Measurements from ENCODE around the gene B3GLCT. TPM values are rescaled to one million over a fixed set of nuclear protein-coding genes. Genes with fewer than 3 reads are reported as not detected.
"Not testable (repeated sequence)": the region's sequence is repeated elsewhere in the genome, so short reads cannot be mapped to it uniquely, and the experiment has no call there.

Gene B3GLCT
- total RNA-seq, 1 donor from 2014 or later: 30.3 TPM

- Histone ChIP-seq H3K9me3 (ENCODE audit: control insufficient read depth in 3 of 3, low read length in 3 of 3) (no peaks in the 10 kb centered on the region), H3K36me3 (ENCODE audit: control insufficient read depth in 3 of 3, insufficient read depth in 3 of 3, low read length in 3 of 3) (no peaks in the 10 kb centered on the region)
Observed at GRCh38 chr13:31167490-31167889, 32.3 kb upstream of the B3GLCT start.

GRCh38 chr13:31168166-31168565, 31.6 kb upstream of the B3GLCT start:
- H3K9ac ChIP-seq (ENCODE audit: low read depth in 1 of 3, low read length in 3 of 3): no peak overlapping the region
- no peaks in the 10 kb centered on the region for H3K27me3 ChIP-seq (ENCODE audit: control insufficient read depth in 3 of 3, insufficient read depth in 3 of 3, low read length in 3 of 3)
- H3K4me1 ChIP-seq (ENCODE audit: control insufficient read depth in 3 of 3, insufficient read depth in 3 of 3, low read length in 3 of 3): peaks cover 0 to 10% (median 8%) of the 10 kb centered on the region in 3 donors
- H3K36me3 ChIP-seq (ENCODE audit: control insufficient read depth in 3 of 3, insufficient read depth in 3 of 3, low read length in 3 of 3): no peaks in the 10 kb centered on the region
- no peaks in the 10 kb centered on the region for H3K9me3 ChIP-seq (ENCODE audit: control insufficient read depth in 3 of 3, low read length in 3 of 3)
- H3K27ac ChIP-seq (ENCODE audit: low read depth, low read length): no peak overlapping the region
- no peak overlapping the region for H3K4me3 ChIP-seq (ENCODE audit: low read length in 3 of 3)

More at GRCh38 chr13:31167490-31167889, 32.3 kb upstream of the B3GLCT start:
- no peak overlapping the region for H3K27ac ChIP-seq (ENCODE audit: low read depth, low read length)
- no peaks in the 10 kb centered on the region for H3K27me3 ChIP-seq (ENCODE audit: control insufficient read depth in 3 of 3, insufficient read depth in 3 of 3, low read length in 3 of 3)
- no peak overlapping the region for H3K4me3 ChIP-seq (ENCODE audit: low read length in 3 of 3)
- H3K9ac ChIP-seq (ENCODE audit: low read depth in 1 of 3, low read length in 3 of 3): no peak overlapping the region
- H3K4me1 ChIP-seq (ENCODE audit: control insufficient read depth in 3 of 3, insufficient read depth in 3 of 3, low read length in 3 of 3): peaks cover 4 to 17% (median 14%) of the 10 kb centered on the region in 3 donors

- Histone ChIP-seq H3K36me3 (ENCODE audit: control insufficient read depth in 3 of 3, insufficient read depth in 3 of 3, low read length in 3 of 3) (no peaks in the 10 kb centered on the region), H3K9me3 (ENCODE audit: control insufficient read depth in 3 of 3, low read length in 3 of 3) (no peaks in the 10 kb centered on the region), H3K4me1 (ENCODE audit: control insufficient read depth in 3 of 3, insufficient read depth in 3 of 3, low read length in 3 of 3) (peaks cover 0 to 10% (median 2%) of the 10 kb centered on the region in 3 donors), H3K27me3 (ENCODE audit: control insufficient read depth in 3 of 3, insufficient read depth in 3 of 3, low read length in 3 of 3) (no peaks in the 10 kb centered on the region), H3K9ac (ENCODE audit: low read depth in 1 of 3, low read length in 3 of 3) (no peak overlapping the region), H3K27ac (ENCODE audit: low read depth, low read length) (no peak overlapping the region), H3K4me3 (ENCODE audit: low read length in 3 of 3) (no peak overlapping the region)
Observed at GRCh38 chr13:31168736-31169135, 31.0 kb upstream of the B3GLCT start.

- Histone ChIP-seq H3K9me3 (ENCODE audit: control insufficient read depth in 3 of 3, low read length in 3 of 3) (no peaks in the 10 kb centered on the region), H3K9ac (ENCODE audit: low read depth in 1 of 3, low read length in 3 of 3) (no peak overlapping the region), H3K36me3 (ENCODE audit: control insufficient read depth in 3 of 3, insufficient read depth in 3 of 3, low read length in 3 of 3) (no peaks in the 10 kb centered on the region), H3K27me3 (ENCODE audit: control insufficient read depth in 3 of 3, insufficient read depth in 3 of 3, low read length in 3 of 3) (no peaks in the 10 kb centered on the region), H3K27ac (ENCODE audit: low read depth, low read length) (no peak overlapping the region), H3K4me1 (ENCODE audit: control insufficient read depth in 3 of 3, insufficient read depth in 3 of 3, low read length in 3 of 3) (peaks cover 10 to 15% (median 13%) of the 10 kb centered on the region in 3 donors), H3K4me3 (ENCODE audit: low read length in 3 of 3) (no peak overlapping the region)
Observed at GRCh38 chr13:31172001-31172400, 27.8 kb upstream of the B3GLCT start.

- no peak overlapping the region for H3K4me3 ChIP-seq (ENCODE audit: low read length in 3 of 3)
- H3K9ac ChIP-seq (ENCODE audit: low read depth in 1 of 3, low read length in 3 of 3): no peak overlapping the region
- H3K27ac ChIP-seq (ENCODE audit: low read depth, low read length): no peak overlapping the region
- H3K4me1 ChIP-seq (ENCODE audit: control insufficient read depth in 3 of 3, insufficient read depth in 3 of 3, low read length in 3 of 3): peaks cover 10 to 18% (median 13%) of the 10 kb centered on the region in 3 donors
- H3K9me3 ChIP-seq (ENCODE audit: control insufficient read depth in 3 of 3, low read length in 3 of 3): no peaks in the 10 kb centered on the region
- H3K27me3 ChIP-seq (ENCODE audit: control insufficient read depth in 3 of 3, insufficient read depth in 3 of 3, low read length in 3 of 3): no peaks in the 10 kb centered on the region
- no peaks in the 10 kb centered on the region for H3K36me3 ChIP-seq (ENCODE audit: control insufficient read depth in 3 of 3, insufficient read depth in 3 of 3, low read length in 3 of 3)
Observed at GRCh38 chr13:31172535-31172934, 27.2 kb upstream of the B3GLCT start.

GRCh38 chr13:31174018-31174417, 25.8 kb upstream of the B3GLCT start:
- Histone ChIP-seq H3K27me3 (ENCODE audit: control insufficient read depth in 3 of 3, insufficient read depth in 3 of 3, low read length in 3 of 3) (no peaks in the 10 kb centered on the region), H3K9me3 (ENCODE audit: control insufficient read depth in 3 of 3, low read length in 3 of 3) (no peaks in the 10 kb centered on the region), H3K4me1 (ENCODE audit: control insufficient read depth in 3 of 3, insufficient read depth in 3 of 3, low read length in 3 of 3) (peaks cover 10 to 18% (median 13%) of the 10 kb centered on the region in 3 donors), H3K9ac (ENCODE audit: low read depth in 1 of 3, low read length in 3 of 3) (no peak overlapping the region), H3K36me3 (ENCODE audit: control insufficient read depth in 3 of 3, insufficient read depth in 3 of 3, low read length in 3 of 3) (no peaks in the 10 kb centered on the region), H3K27ac (ENCODE audit: low read depth, low read length) (no peak overlapping the region), H3K4me3 (ENCODE audit: low read length in 3 of 3) (no peak overlapping the region)

- H3K27ac ChIP-seq (ENCODE audit: low read depth, low read length): peak overlapping the region; percentile 73
- H3K36me3 ChIP-seq (ENCODE audit: control insufficient read depth in 3 of 3, insufficient read depth in 3 of 3, low read length in 3 of 3): no peaks in the 10 kb centered on the region
- peak overlapping the region in 2 of 3 donors; percentile 16 to 20 for H3K4me3 ChIP-seq (ENCODE audit: low read length in 3 of 3)
- H3K9me3 ChIP-seq (ENCODE audit: control insufficient read depth in 3 of 3, low read length in 3 of 3): no peaks in the 10 kb centered on the region
- H3K9ac ChIP-seq (ENCODE audit: low read depth in 1 of 3, low read length in 3 of 3): peak overlapping the region in 1 of 3 donors; percentile 35
- H3K4me1 ChIP-seq (ENCODE audit: control insufficient read depth in 3 of 3, insufficient read depth in 3 of 3, low read length in 3 of 3): peaks cover 10 to 18% (median 13%) of the 10 kb centered on the region in 3 donors
- H3K27me3 ChIP-seq (ENCODE audit: control insufficient read depth in 3 of 3, insufficient read depth in 3 of 3, low read length in 3 of 3): no peaks in the 10 kb centered on the region
Observed at GRCh38 chr13:31175847-31176532, 23.8 kb upstream of the B3GLCT start.

- not testable (repeated sequence) for H3K36me3 ChIP-seq (ENCODE audit: control insufficient read depth in 3 of 3, insufficient read depth in 3 of 3, low read length in 3 of 3); H3K27me3 ChIP-seq (ENCODE audit: control insufficient read depth in 3 of 3, insufficient read depth in 3 of 3, low read length in 3 of 3); H3K4me3 ChIP-seq (ENCODE audit: low read length in 3 of 3); H3K9ac ChIP-seq (ENCODE audit: low read depth in 1 of 3, low read length in 3 of 3); H3K9me3 ChIP-seq (ENCODE audit: control insufficient read depth in 3 of 3, low read length in 3 of 3); H3K27ac ChIP-seq (ENCODE audit: low read depth, low read length)
- H3K4me1 ChIP-seq (ENCODE audit: control insufficient read depth in 3 of 3, insufficient read depth in 3 of 3, low read length in 3 of 3): peaks cover 10 to 18% (median 13%) of the 10 kb centered on the region in 3 donors
Observed at GRCh38 chr13:31177813-31178495, 21.8 kb upstream of the B3GLCT start.

GRCh38 chr13:31179241-31179640, 20.5 kb upstream of the B3GLCT start:
- Histone ChIP-seq H3K36me3 (ENCODE audit: control insufficient read depth in 3 of 3, insufficient read depth in 3 of 3, low read length in 3 of 3) (no peaks in the 10 kb centered on the region), H3K27ac (ENCODE audit: low read depth, low read length) (no peak overlapping the region), H3K27me3 (ENCODE audit: control insufficient read depth in 3 of 3, insufficient read depth in 3 of 3, low read length in 3 of 3) (no peaks in the 10 kb centered on the region), H3K9me3 (ENCODE audit: control insufficient read depth in 3 of 3, low read length in 3 of 3) (no peaks in the 10 kb centered on the region), H3K9ac (ENCODE audit: low read depth in 1 of 3, low read length in 3 of 3) (no peak overlapping the region), H3K4me1 (ENCODE audit: control insufficient read depth in 3 of 3, insufficient read depth in 3 of 3, low read length in 3 of 3) (peaks cover 10 to 18% (median 13%) of the 10 kb centered on the region in 3 donors), H3K4me3 (ENCODE audit: low read length in 3 of 3) (no peak overlapping the region)

- H3K27ac ChIP-seq (ENCODE audit: low read depth, low read length): no peak overlapping the region
- H3K4me1 ChIP-seq (ENCODE audit: control insufficient read depth in 3 of 3, insufficient read depth in 3 of 3, low read length in 3 of 3): peaks cover 10 to 18% (median 13%) of the 10 kb centered on the region in 3 donors
- no peaks in the 10 kb centered on the region for H3K9me3 ChIP-seq (ENCODE audit: control insufficient read depth in 3 of 3, low read length in 3 of 3)
- H3K36me3 ChIP-seq (ENCODE audit: control insufficient read depth in 3 of 3, insufficient read depth in 3 of 3, low read length in 3 of 3): no peaks in the 10 kb centered on the region
- no peak overlapping the region for H3K9ac ChIP-seq (ENCODE audit: low read depth in 1 of 3, low read length in 3 of 3)
- H3K4me3 ChIP-seq (ENCODE audit: low read length in 3 of 3): no peak overlapping the region
- no peaks in the 10 kb centered on the region for H3K27me3 ChIP-seq (ENCODE audit: control insufficient read depth in 3 of 3, insufficient read depth in 3 of 3, low read length in 3 of 3)
Observed at GRCh38 chr13:31179754-31180153, 20.0 kb upstream of the B3GLCT start.
